Hepatocyte (in vitro differentiated cells): ENCODE measurements around the gene SBNO2. TPM values are rescaled to one million over a fixed set of nuclear protein-coding genes. Genes with fewer than 3 reads are reported as not detected.

ENCODE experiments used
- DNase-seq: peaks from one replicate; pipeline ENCODE4 v3.0.0-alpha.2; 2016; ENCODE audit warnings: low spot score
- H2AFZ ChIP-seq: fragments of 200-600 bp; sonication (generic); 2 replicates; pipeline ENCODE4 v1.6.0; 2016; ENCODE audit warnings: antibody characterized with exemption, mild to moderate bottlenecking
- H3K27ac ChIP-seq: fragments of 200-600 bp; sonication (generic); 2 replicates; pipeline ENCODE4 v1.5.1; 2016; ENCODE audit warnings: mild to moderate bottlenecking
- H3K27me3 ChIP-seq: fragments of 200-600 bp; sonication (generic); 2 replicates; pipeline ENCODE4 v1.6.1; 2016
- H3K36me3 ChIP-seq: fragments of 200-600 bp; sonication (generic); replicated peaks from 2 replicates; pipeline ENCODE4 v1.5.1; 2016; ENCODE audit warnings: low read depth; ENCODE audit not compliant: insufficient read depth
- H3K4me1 ChIP-seq: fragments of 200-600 bp; sonication (generic); 2 replicates; pipeline ENCODE4 v1.5.1; 2016; ENCODE audit warnings: mild to moderate bottlenecking, moderate library complexity; ENCODE audit not compliant: insufficient read depth
- H3K4me2 ChIP-seq: fragments of 200-600 bp; sonication (generic); 2 replicates; pipeline ENCODE4 v1.6.0; 2016
- H3K4me3 ChIP-seq: fragments of 200-600 bp; sonication (generic); 2 replicates; pipeline ENCODE4 v1.5.1; 2016; ENCODE audit warnings: mild to moderate bottlenecking
- H3K79me2 ChIP-seq: fragments of 200-600 bp; sonication (generic); 2 replicates; pipeline ENCODE4 v1.6.0; 2017; ENCODE audit warnings: mild to moderate bottlenecking
- H3K9me2 ChIP-seq: fragments of 200-600 bp; sonication (generic); replicated peaks from 2 replicates; pipeline ENCODE4 v1.6.0; 2017; ENCODE audit warnings: mild to moderate bottlenecking; ENCODE audit not compliant: insufficient read depth
- H3K9me3 ChIP-seq: fragments of 200-600 bp; sonication (generic); 2 replicates; pipeline ENCODE4 v1.5.1; 2016; ENCODE audit warnings: low read depth, mild to moderate bottlenecking
- H4K20me1 ChIP-seq: fragments of 200-600 bp; sonication (generic); 2 replicates; pipeline ENCODE4 v1.6.0; 2016; ENCODE audit warnings: mild to moderate bottlenecking; ENCODE audit not compliant: insufficient read depth, poor library complexity, severe bottlenecking
- EZH2 ChIP-seq: fragments of 200-600 bp; sonication (generic); IDR thresholded peaks from 2 replicates; pipeline ENCODE4 v1.6.1; 2016; ENCODE audit warnings: antibody characterized with exemption, mild to moderate bottlenecking, borderline replicate concordance
- EZH2phosphoT487 ChIP-seq: fragments of 200-600 bp; sonication (generic); IDR thresholded peaks from one replicate; pipeline ENCODE4 v1.6.1; 2018; ENCODE audit warnings: antibody characterized with exemption, mild to moderate bottlenecking, low read depth, moderate library complexity; ENCODE audit not compliant: unreplicated experiment, severe bottlenecking
- WGBS: methylation state at CpG from one replicate; pipeline ENCODE4 v1.1.6; 2016; ENCODE audit warnings: low lambda C conversion rate; ENCODE audit errors: missing lambda C conversion rate; 5-methylcytosine and 5-hydroxymethylcytosine counted together
- polyA plus RNA-seq: library from polyadenylated mRNA; unstranded; fragments of >200 nt; fragmentation: Nextera tagmentation; extraction: Ambion mirVana; gene quantifications from 2 replicates; pipeline ENCODE4 v1.2.1, GENCODE V29; 2016
- total RNA-seq: library from RNA; depleted of rRNA; stranded (reverse); fragments of >200 nt; gene quantifications from 2 replicates; pipeline ENCODE4 v1.2.3, GENCODE V29; 2014
- TF ChIP-seq, protein P1 (sequence below): fragments of 200-600 bp; sonication (generic); IDR thresholded peaks from 2 replicates; pipeline ENCODE4 v1.5.1; 2016; ENCODE audit warnings: antibody characterized with exemption, mild to moderate bottlenecking; ENCODE audit not compliant: poor library complexity

SBNO2 gene
- total and polyA plus RNA-seq, 2 experiments from 2014 or later, result 12.7 to 15.6 TPM

DNA sequence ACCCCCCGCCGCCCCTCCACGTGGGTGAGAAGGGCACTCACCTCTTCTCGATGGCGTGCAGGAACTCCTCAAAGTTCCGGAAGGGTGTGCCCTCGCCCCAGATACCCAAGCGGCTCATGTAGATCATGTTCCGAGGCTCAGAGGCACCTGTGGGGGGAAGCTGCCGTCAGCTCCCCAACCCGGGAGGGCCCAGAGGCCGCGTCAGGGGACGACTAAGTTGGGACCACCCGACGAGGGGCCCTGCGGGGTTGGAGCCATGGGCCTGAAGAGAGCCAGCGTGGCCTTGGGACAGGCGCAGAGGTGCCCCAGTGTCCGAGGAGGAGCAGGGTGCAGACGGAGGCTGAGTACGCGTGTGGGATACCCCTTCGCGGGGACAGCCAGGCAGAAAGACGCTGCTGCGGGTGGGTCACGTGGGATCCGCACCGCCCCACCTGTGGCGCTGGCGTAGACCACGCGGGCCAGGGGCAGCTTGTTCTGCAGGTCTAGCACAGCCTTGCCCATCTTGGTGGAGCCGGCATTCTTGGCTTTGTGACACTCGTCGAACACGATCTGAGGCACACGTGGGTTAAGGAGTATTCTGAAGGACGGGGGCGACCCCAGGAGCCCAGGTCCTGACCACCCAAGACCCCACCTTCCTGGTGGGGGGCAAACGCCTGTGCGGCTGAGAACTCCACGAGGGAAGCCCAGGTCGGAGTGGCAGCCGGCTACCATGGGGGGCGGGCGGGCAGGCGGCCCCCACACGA, 54.4 kb downstream of the SBNO2 start:
- no peak overlapping the region for H3K27ac ChIP-seq
- no peaks in the 10 kb centered on the region for H3K27me3 ChIP-seq
- TF ChIP-seq EZH2 (no peak), EZH2phosphoT487 (no peak)
- TF ChIP-seq, protein P1, sequence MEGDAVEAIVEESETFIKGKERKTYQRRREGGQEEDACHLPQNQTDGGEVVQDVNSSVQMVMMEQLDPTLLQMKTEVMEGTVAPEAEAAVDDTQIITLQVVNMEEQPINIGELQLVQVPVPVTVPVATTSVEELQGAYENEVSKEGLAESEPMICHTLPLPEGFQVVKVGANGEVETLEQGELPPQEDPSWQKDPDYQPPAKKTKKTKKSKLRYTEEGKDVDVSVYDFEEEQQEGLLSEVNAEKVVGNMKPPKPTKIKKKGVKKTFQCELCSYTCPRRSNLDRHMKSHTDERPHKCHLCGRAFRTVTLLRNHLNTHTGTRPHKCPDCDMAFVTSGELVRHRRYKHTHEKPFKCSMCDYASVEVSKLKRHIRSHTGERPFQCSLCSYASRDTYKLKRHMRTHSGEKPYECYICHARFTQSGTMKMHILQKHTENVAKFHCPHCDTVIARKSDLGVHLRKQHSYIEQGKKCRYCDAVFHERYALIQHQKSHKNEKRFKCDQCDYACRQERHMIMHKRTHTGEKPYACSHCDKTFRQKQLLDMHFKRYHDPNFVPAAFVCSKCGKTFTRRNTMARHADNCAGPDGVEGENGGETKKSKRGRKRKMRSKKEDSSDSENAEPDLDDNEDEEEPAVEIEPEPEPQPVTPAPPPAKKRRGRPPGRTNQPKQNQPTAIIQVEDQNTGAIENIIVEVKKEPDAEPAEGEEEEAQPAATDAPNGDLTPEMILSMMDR, result no peak
- WGBS, result 94% methylated on average over 45 of the region's 50 CpGs
- H4K20me1 ChIP-seq, result no peaks in the 10 kb centered on the region
- no peak for DNase-seq
- H3K9me3 ChIP-seq, result no peaks in the 10 kb centered on the region
- H3K4me2 ChIP-seq, result no peak overlapping the region
- H3K79me2 ChIP-seq, result no peaks in the 10 kb centered on the region
- H3K36me3 ChIP-seq, result no peaks in the 10 kb centered on the region
- H3K4me1 ChIP-seq, result no peaks in the 10 kb centered on the region
- no peak overlapping the region for H2AFZ ChIP-seq
- no peak overlapping the region for H3K4me3 ChIP-seq
- H3K9me2 ChIP-seq, result no peaks in the 10 kb centered on the region

DNA sequence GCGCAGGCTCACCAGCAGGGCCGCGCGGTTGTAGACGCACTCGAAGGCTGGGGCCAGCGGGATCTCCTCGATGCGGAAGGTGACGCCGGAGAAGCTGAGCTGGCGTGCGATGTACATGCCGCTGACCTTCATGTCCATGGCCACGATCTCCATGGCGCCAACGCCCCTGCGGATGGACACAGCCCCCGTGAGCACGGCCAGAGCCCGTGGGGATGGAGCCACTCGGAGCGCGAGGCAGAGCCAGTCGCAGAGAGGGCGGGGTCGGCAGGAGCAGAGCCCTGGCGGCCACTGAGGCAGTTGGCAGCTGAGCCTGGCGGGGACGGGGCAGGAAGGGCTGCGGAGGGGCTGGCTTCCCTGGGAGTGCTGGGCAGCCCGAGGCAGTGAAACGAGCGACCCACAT, 55.1 kb downstream of the SBNO2 start:
- no peaks in the 10 kb centered on the region for H3K79me2 ChIP-seq
- no peaks in the 10 kb centered on the region for H3K9me2 ChIP-seq
- no peak overlapping the region for H2AFZ ChIP-seq
- no peak for DNase-seq
- no peaks in the 10 kb centered on the region for H3K9me3 ChIP-seq
- no peak overlapping the region for H3K4me2 ChIP-seq
- TF ChIP-seq EZH2phosphoT487 (no peak), EZH2 (no peak)
- TF ChIP-seq, protein P1, result no peak
- H3K27ac ChIP-seq, result no peak overlapping the region
- H3K36me3 ChIP-seq, result no peaks in the 10 kb centered on the region
- H3K4me3 ChIP-seq, result no peak overlapping the region
- no peaks in the 10 kb centered on the region for H4K20me1 ChIP-seq
- H3K4me1 ChIP-seq, result no peaks in the 10 kb centered on the region
- 98% methylated on average over 27 of the region's 34 CpGs for WGBS
- no peaks in the 10 kb centered on the region for H3K27me3 ChIP-seq

DNA sequence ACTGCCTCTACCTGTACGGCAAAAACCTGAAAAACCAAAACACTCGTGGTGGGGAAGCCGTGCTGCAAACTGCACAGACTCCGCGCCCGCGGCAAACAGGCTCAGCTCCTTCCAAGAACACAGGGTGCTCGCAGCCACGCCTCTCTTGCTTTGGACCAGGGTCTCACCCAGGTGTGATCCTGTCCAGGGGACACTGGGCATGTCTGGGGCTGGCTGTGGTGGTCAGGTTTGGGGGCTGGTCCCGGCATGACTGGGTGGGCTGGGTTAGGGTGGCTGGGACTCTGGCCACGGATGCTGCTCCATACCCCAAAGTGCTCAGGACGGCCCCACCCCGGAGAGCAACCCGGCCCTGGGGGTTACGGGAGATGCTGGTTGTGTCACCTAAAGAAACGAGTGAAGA, 56.4 kb downstream of the SBNO2 start:
- DNase-seq, result no peak
- WGBS, result 97% methylated on average over 11 of the region's 16 CpGs

More for the DNA sequence above, 56.4 kb downstream of the SBNO2 start:
- H3K4me1 ChIP-seq, result peaks cover 4% of the 10 kb centered on the region
- H2AFZ ChIP-seq, result no peak overlapping the region
- H4K20me1 ChIP-seq, result no peaks in the 10 kb centered on the region
- no peaks in the 10 kb centered on the region for H3K36me3 ChIP-seq
- no peaks in the 10 kb centered on the region for H3K9me3 ChIP-seq
- no peaks in the 10 kb centered on the region for H3K79me2 ChIP-seq
- no peaks in the 10 kb centered on the region for H3K27me3 ChIP-seq
- no peaks in the 10 kb centered on the region for H3K9me2 ChIP-seq
- no peak overlapping the region for H3K4me2 ChIP-seq
- no peak overlapping the region for H3K27ac ChIP-seq
- TF ChIP-seq EZH2phosphoT487 (no peak), EZH2 (no peak)
- TF ChIP-seq, protein P1, result no peak
- no peak overlapping the region for H3K4me3 ChIP-seq
